ENCODE measurements around the gene KCNC3.

The KCNC3 gene

DNA sequence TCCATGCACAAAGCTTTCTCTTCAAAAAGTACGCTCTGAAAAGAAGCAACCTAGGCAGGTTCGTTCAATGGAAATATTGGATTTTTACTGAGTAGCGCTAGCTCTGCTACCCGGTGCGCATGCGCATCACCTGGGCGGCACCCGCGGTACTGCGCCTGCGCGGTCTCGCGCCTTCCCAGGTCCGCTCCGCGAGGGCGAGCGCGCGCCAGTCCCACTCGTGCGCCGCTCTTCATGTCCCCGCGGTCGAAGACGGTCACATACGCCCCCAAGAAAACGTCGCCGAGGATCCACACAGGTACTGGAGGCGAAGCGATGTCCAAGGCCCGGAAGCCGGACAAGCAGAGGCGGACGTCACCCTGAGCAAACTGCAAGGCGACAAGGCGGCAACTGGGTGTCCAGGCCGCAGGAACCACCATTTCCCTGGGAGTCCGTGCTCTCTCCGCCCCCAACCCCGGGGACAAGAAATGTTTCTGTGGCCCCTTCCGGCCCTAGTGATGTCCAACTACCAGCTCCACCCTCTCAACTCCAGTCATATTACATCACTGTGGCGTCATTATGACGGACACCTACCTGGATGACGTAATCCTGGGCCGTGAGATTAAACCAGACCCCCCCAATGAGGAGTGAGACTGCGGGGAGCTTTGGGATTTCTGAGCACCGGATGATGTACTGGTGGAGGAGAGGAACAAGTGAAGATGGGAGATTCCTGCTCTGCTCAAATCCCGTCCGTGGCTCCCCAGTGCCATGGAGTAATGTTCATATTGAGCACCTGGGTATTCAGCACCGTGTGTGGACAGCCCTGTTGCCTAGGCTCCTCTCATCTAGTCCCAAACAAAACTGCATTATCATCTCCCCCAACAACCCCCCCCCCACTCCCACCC, 4.8 kb upstream of the KCNC3 start:
- H3K79me2 ChIP-seq (ENCODE audit: insufficient read depth, low read depth): no peaks in the 10 kb centered on the region
- no peak for TF ChIP-seq CTCF (conservative IDR thresholded peaks at IDR 0.05; ENCODE audit: low read depth, low read length)
- H2AFZ ChIP-seq (ENCODE audit: low read depth): peak overlapping the region; percentile 71
- peaks cover 28% of the 10 kb centered on the region for H3K27me3 ChIP-seq (ENCODE audit: insufficient read depth, low read depth)
- no peaks in the 10 kb centered on the region for H3K36me3 ChIP-seq (ENCODE audit: insufficient read depth)
- H3K4me3 ChIP-seq (IDR thresholded peaks at IDR 0.05; ENCODE audit: insufficient read depth, low read depth, low read length): no peak overlapping the region
- H3K4me1 ChIP-seq (ENCODE audit: low read depth, poor library complexity, severe bottlenecking): no peaks in the 10 kb centered on the region
- no peak overlapping the region for H3K27ac ChIP-seq
- H4K20me1 ChIP-seq (ENCODE audit: insufficient read depth): no peaks in the 10 kb centered on the region
- H3K9ac ChIP-seq: no peak overlapping the region
- peak overlapping the region; percentile 36 for H3K4me2 ChIP-seq

- peaks cover 27% of the 10 kb centered on the region for H3K27me3 ChIP-seq (ENCODE audit: insufficient read depth, low read depth)
- H3K36me3 ChIP-seq (ENCODE audit: insufficient read depth): no peaks in the 10 kb centered on the region
- H3K27ac ChIP-seq: no peak overlapping the region
- no peak overlapping the region for H3K4me3 ChIP-seq (IDR thresholded peaks at IDR 0.05; ENCODE audit: insufficient read depth, low read depth, low read length)
- H3K79me2 ChIP-seq (ENCODE audit: insufficient read depth, low read depth): no peaks in the 10 kb centered on the region
- no peaks in the 10 kb centered on the region for H3K4me1 ChIP-seq (ENCODE audit: low read depth, poor library complexity, severe bottlenecking)
- peak overlapping the region; percentile 71 for H2AFZ ChIP-seq (ENCODE audit: low read depth)
- H3K9ac ChIP-seq: no peak overlapping the region
- no peak for TF ChIP-seq CTCF (conservative IDR thresholded peaks at IDR 0.05; ENCODE audit: low read depth, low read length)
- no peaks in the 10 kb centered on the region for H4K20me1 ChIP-seq (ENCODE audit: insufficient read depth)
- H3K4me2 ChIP-seq: peak overlapping the region; percentile 36
Measured at GRCh38 chr19:50333235-50333736, 4.1 kb upstream of the KCNC3 start.

DNA sequence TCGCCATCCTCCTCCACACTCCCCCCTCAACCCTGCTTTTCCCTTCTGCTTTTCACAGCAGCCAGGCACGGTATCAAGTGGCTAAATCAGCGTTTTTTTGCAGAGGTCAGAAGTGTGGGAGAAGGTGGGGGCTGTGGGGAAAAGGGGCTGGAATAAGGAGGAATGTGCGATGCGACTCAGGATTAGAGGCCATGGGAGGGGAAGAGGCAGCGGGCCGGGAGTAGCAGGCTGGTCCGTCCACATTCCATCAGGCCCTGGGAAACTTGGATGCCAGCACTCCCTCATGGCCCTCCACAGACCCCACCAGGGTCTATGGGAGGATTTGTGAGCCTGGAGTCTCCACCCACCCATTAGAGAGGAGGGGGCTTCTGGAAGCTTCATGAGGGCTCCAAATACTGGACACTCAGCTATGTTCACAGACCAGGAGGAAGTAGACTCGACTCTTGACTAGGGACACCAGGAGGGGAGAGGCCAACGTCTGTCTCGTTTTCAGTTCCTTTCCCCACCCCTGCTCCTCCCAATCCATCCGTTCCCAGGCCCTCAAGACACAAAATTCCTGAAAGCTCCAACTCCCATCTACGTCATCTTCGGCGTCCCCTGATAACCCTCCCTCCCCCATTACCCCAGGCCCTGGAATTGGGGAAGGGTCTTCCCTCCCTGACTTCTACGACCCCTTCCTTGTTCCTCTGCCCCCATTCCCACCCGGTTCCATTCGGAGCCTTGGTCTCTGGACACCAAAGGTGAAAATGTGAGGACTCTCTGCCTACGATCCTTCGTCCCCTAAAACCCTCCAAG, 3.3 kb upstream of the KCNC3 start:
- Histone ChIP-seq H3K27ac (no peak overlapping the region), H3K9ac (no peak overlapping the region)
- no peak for TF ChIP-seq CTCF (conservative IDR thresholded peaks at IDR 0.05; ENCODE audit: low read depth, low read length)

DNA sequence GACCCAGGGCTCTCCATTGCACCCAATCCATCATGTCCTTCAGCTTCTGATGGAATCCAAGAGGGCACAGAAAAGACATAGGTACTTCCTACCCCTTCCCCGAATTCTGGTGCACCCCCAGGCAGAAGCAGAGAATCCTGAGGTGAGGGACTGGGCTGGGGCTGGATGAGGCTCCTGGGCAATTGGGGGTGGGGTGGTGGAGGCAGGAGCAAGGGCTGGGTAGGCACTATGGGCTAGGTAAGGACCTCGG, 2.7 kb upstream of the KCNC3 start:
- H3K79me2 ChIP-seq (ENCODE audit: insufficient read depth, low read depth): no peaks in the 10 kb centered on the region
- H2AFZ ChIP-seq (ENCODE audit: low read depth): no peak overlapping the region
- H3K4me2 ChIP-seq: no peak overlapping the region
- H3K4me3 ChIP-seq (IDR thresholded peaks at IDR 0.05; ENCODE audit: insufficient read depth, low read depth, low read length): no peak overlapping the region
- peaks cover 26% of the 10 kb centered on the region for H3K27me3 ChIP-seq (ENCODE audit: insufficient read depth, low read depth)
- H4K20me1 ChIP-seq (ENCODE audit: insufficient read depth): no peaks in the 10 kb centered on the region
- no peak overlapping the region for H3K9ac ChIP-seq
- H3K4me1 ChIP-seq (ENCODE audit: low read depth, poor library complexity, severe bottlenecking): no peaks in the 10 kb centered on the region
- H3K27ac ChIP-seq: no peak overlapping the region
- H3K36me3 ChIP-seq (ENCODE audit: insufficient read depth): no peaks in the 10 kb centered on the region
- TF ChIP-seq CTCF (conservative IDR thresholded peaks at IDR 0.05; ENCODE audit: low read depth, low read length): no peak

More for the DNA sequence above, 3.3 kb upstream of the KCNC3 start:
- H3K4me1 ChIP-seq (ENCODE audit: low read depth, poor library complexity, severe bottlenecking): no peaks in the 10 kb centered on the region
- H3K27me3 ChIP-seq (ENCODE audit: insufficient read depth, low read depth): peaks cover 24% of the 10 kb centered on the region
- no peak overlapping the region for H3K4me3 ChIP-seq (IDR thresholded peaks at IDR 0.05; ENCODE audit: insufficient read depth, low read depth, low read length)
- H3K4me2 ChIP-seq: no peak overlapping the region
- H4K20me1 ChIP-seq (ENCODE audit: insufficient read depth): no peaks in the 10 kb centered on the region
- H2AFZ ChIP-seq (ENCODE audit: low read depth): no peak overlapping the region
- no peaks in the 10 kb centered on the region for H3K36me3 ChIP-seq (ENCODE audit: insufficient read depth)
- H3K79me2 ChIP-seq (ENCODE audit: insufficient read depth, low read depth): no peaks in the 10 kb centered on the region
